Tibial nerve (tissue), 4 donors: ENCODE results near the gene REG3A. TPM values are rescaled to one million over a fixed set of nuclear protein-coding genes. Genes with fewer than 3 reads are reported as not detected.

Experiments
- DNase-seq, 2 donors: peaks; one replicate each; pipeline ENCODE4 v3.0.0-alpha.2; 2019; ENCODE audit warnings: low spot score in 2 of 2
- H3K27ac ChIP-seq, 4 donors: fragments of 200-600 bp; sonication (generic) in 3 of 4; one replicate each; pipeline ENCODE4 v1.5.1; 2017 to 2019; ENCODE audit warnings: mild to moderate bottlenecking in 1 of 4
- H3K27me3 ChIP-seq, 2 donors: fragments of 200-600 bp; sonication (generic) in 1 of 2; one replicate each; pipeline versions ENCODE4 v1.5.1 to v1.6.0; 2017 to 2019
- H3K36me3 ChIP-seq, 3 donors: fragments of 200-600 bp; sonication (generic); one replicate each; pipeline ENCODE4 v1.5.1; 2018 to 2019
- H3K4me1 ChIP-seq, 4 donors: fragments of 200-600 bp; sonication (generic) in 3 of 4; one replicate each; pipeline ENCODE4 v1.5.1; 2017 to 2019
- H3K4me3 ChIP-seq, 4 donors: fragments of 200-600 bp; sonication (generic) in 3 of 4; one replicate each; pipeline ENCODE4 v1.5.1; 2017 to 2019; ENCODE audit warnings: mild to moderate bottlenecking in 1 of 4, moderate library complexity in 1 of 4
- H3K9me3 ChIP-seq, 4 donors: fragments of 200-600 bp; sonication (generic) in 3 of 4; one replicate each; pipeline ENCODE4 v1.5.1; 2017 to 2019
- CTCF ChIP-seq, 5 experiments: fragments of 200-600 bp in 3 of 5; fragments of 450-650 bp in 2 of 5; sonication (generic) in 3 of 5; IDR thresholded peaks; one replicate each; pipeline ENCODE4 v1.5.1; 2016 to 2019; ENCODE audit warnings: antibody characterized with exemption in 5 of 5, mild to moderate bottlenecking in 3 of 5, moderate library complexity in 2 of 5
- EP300 ChIP-seq, 2 donors: sonication (generic); formaldehyde crosslinking; IDR thresholded peaks; one replicate each; pipeline ENCODE4 v1.6.1; 2017; ENCODE audit warnings: antibody characterized with exemption in 2 of 2, mild to moderate bottlenecking in 1 of 2
- POLR2A ChIP-seq, 2 donors: fragments of 450-650 bp; IDR thresholded peaks; one replicate each; pipeline ENCODE4 v1.6.1; 2017; ENCODE audit warnings: antibody characterized with exemption in 2 of 2, mild to moderate bottlenecking in 2 of 2, moderate library complexity in 2 of 2
- WGBS, 2 donors: methylation state at CpG; one replicate each; pipeline ENCODE4 v1.1.5; 2018; 5-methylcytosine and 5-hydroxymethylcytosine counted together
- total RNA-seq, 4 donors: library from RNA; depleted of rRNA; stranded (reverse); fragments of >200 nt; gene quantifications; one replicate each; pipeline ENCODE4 v1.1.0, GENCODE V29; 2016

REG3A gene
- total RNA-seq, 4 donors from 2014 or later = not detected

- Histone ChIP-seq H3K27me3 (no peaks in the 10 kb centered on the region), H3K4me3 (no peak overlapping the region), H3K4me1 (peaks cover 0 to 6% (median 0%) of the 10 kb centered on the region in 4 donors), H3K27ac (no peak overlapping the region), H3K9me3 (no peaks in the 10 kb centered on the region), H3K36me3 (no peaks in the 10 kb centered on the region)
- WGBS, 2 donors = 90 to 97% methylated on average over 3 of the region's 3 CpGs
- no peak for DNase-seq
- TF ChIP-seq EP300 (IDR thresholded peaks at IDR 0.05) (no peak), CTCF (IDR thresholded peaks at IDR 0.05) (no peak), POLR2A (IDR thresholded peaks at IDR 0.05) (no peak)
These were observed 33.9 kb downstream of the REG3A start for GRCh38 chr2:79125721-79125985.

GRCh38 chr2:79124907-79125720, 34.4 kb downstream of the REG3A start:
- 76 to 82% methylated on average over 9 of the region's 9 CpGs for WGBS, 2 donors
- Histone ChIP-seq H3K9me3 (no peaks in the 10 kb centered on the region), H3K4me1 (peaks cover 0 to 6% (median 0%) of the 10 kb centered on the region in 4 donors), H3K4me3 (no peak overlapping the region), H3K36me3 (no peaks in the 10 kb centered on the region), H3K27ac (no peak overlapping the region), H3K27me3 (no peaks in the 10 kb centered on the region)
- DNase-seq = no peak
- TF ChIP-seq CTCF (IDR thresholded peaks at IDR 0.05) = no peak
- TF ChIP-seq EP300 (IDR thresholded peaks at IDR 0.05) = no peak
- TF ChIP-seq POLR2A (IDR thresholded peaks at IDR 0.05) = no peak

- 81 to 90% methylated on average over 2 of the region's 2 CpGs for WGBS, 2 donors
- TF ChIP-seq POLR2A (IDR thresholded peaks at IDR 0.05) (no peak), CTCF (IDR thresholded peaks at IDR 0.05) (no peak), EP300 (IDR thresholded peaks at IDR 0.05) (no peak)
- DNase-seq = no peak
These were observed 36.9 kb downstream of the REG3A start for GRCh38 chr2:79122676-79123075.

GRCh38 chr2:79120194-79120713, 39.3 kb downstream of the REG3A start, which contains the start of gene REG1A:
Gene REG1A (plus strand): TSS chr2:79120488. CDS start chr2:79120862, 374 bp downstream.
- 69 to 75% methylated on average over 6 of the region's 6 CpGs for WGBS, 2 donors
- DNase-seq = no peak
- TF ChIP-seq EP300 (IDR thresholded peaks at IDR 0.05) = no peak
- no peak for TF ChIP-seq CTCF (IDR thresholded peaks at IDR 0.05)
- no peak for TF ChIP-seq POLR2A (IDR thresholded peaks at IDR 0.05)
- Histone ChIP-seq H3K4me3 (no peak within 1 kb of the TSS), H3K9me3 (no peaks in the 10 kb centered on the region), H3K27ac (no peak within 1 kb of the TSS), H3K27me3 (no peaks in the 10 kb centered on the region), H3K4me1 (no peaks in the 10 kb centered on the region), H3K36me3 (no peaks in the 10 kb centered on the region)

More at GRCh38 chr2:79122676-79123075, 36.9 kb downstream of the REG3A start:
- no peak overlapping the region for H3K4me3 ChIP-seq
- H3K36me3 ChIP-seq = no peaks in the 10 kb centered on the region
- H3K4me1 ChIP-seq = no peaks in the 10 kb centered on the region
- no peaks in the 10 kb centered on the region for H3K9me3 ChIP-seq
- H3K27ac ChIP-seq = no peak overlapping the region
- no peaks in the 10 kb centered on the region for H3K27me3 ChIP-seq
